ENCODE data around the gene DAD1.

Gene DAD1

GRCh38 chr14:22542360-22542759 is 46.7 kb downstream of the DAD1 start:
- no peak for DNase-seq (ENCODE audit: low read depth in 1 of 2, low spot score in 1 of 2)
- no peak for TF ChIP-seq JUND (IDR thresholded peaks at IDR 0.05; ENCODE audit: low read depth)
- in situ Hi-C loops (cut with HindIII; ENCODE audit: low pct_unique_long_range_greater_than_20kb, low sequenced_read_pairs) = no loop called here

- in situ Hi-C loops (cut with HindIII; ENCODE audit: low pct_unique_long_range_greater_than_20kb, low sequenced_read_pairs) = no loop called here
Observed at GRCh38 chr14:22541721-22542120, 47.3 kb downstream of the DAD1 start.

GRCh38 chr14:22540811-22541360 is 48.1 kb downstream of the DAD1 start:
- no peak for TF ChIP-seq JUND (IDR thresholded peaks at IDR 0.05; ENCODE audit: low read depth)
- in situ Hi-C loops (cut with HindIII; ENCODE audit: low pct_unique_long_range_greater_than_20kb, low sequenced_read_pairs) = no loop called here
- DNase-seq (ENCODE audit: low read depth in 1 of 2, low spot score in 1 of 2) = no peak

More at GRCh38 chr14:22541721-22542120, 47.3 kb downstream of the DAD1 start:
- TF ChIP-seq JUND (IDR thresholded peaks at IDR 0.05; ENCODE audit: low read depth) = no peak
- DNase-seq (ENCODE audit: low read depth in 1 of 2, low spot score in 1 of 2) = no peak

DNA sequence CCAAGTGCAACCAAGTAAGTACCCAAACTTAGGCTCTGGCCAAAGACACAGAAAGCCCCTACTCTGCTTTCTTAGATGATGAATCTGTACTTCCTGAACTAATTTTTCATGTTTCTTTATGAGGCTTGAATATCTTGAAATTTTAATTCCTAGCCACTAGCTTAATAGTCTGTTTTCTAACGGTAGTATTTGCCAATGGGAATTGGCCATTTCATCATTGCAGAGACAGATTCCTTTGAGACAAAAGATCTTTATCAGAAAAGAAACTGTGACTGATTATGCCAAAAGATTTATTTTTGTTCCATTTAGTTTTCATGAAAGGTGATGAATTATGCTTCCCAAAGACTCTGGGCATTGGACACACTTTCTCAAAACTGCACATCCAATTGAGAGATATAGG is 48.7 kb downstream of the DAD1 start:
- in situ Hi-C loops (cut with HindIII; ENCODE audit: low pct_unique_long_range_greater_than_20kb, low sequenced_read_pairs) = no loop called here
- TF ChIP-seq JUND (IDR thresholded peaks at IDR 0.05; ENCODE audit: low read depth) = no peak
- DNase-seq (ENCODE audit: low read depth in 1 of 2, low spot score in 1 of 2) = no peak

- in situ Hi-C loops (cut with HindIII; ENCODE audit: low pct_unique_long_range_greater_than_20kb, low sequenced_read_pairs) = no loop called here
- no peak for DNase-seq (ENCODE audit: low read depth in 1 of 2, low spot score in 1 of 2)
- no peak for TF ChIP-seq JUND (IDR thresholded peaks at IDR 0.05; ENCODE audit: low read depth)
Observed at GRCh38 chr14:22539831-22540230, 49.2 kb downstream of the DAD1 start.

DNA sequence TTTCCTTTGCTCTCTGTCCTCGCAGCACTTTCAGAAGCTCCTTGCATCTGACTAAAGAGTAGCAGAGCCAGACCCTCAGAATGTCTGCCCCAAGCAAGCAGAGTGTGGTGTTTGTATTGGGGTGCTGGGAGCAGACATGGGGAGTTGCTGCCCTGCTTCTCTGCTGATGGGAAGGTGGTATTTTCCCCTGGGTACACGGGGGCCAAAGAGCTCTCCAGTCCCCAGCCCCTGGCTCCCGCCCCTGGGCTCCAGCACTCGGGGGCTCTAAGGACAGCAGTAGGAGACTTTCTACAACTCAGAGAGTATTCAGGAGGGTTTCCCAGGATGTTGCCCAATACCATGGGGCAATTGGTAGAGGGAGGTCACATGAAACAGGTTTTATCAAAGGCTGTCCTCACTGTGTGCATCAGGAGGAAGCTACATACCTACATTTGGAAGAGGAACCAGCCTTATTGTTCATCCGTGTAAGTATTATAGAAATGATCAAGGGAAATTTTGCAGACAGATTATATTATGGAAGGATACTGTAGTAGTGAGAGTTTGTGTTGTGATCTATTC is 50.3 kb downstream of the DAD1 start:
- no peak for DNase-seq (ENCODE audit: low read depth in 1 of 2, low spot score in 1 of 2)
- no peak for TF ChIP-seq JUND (IDR thresholded peaks at IDR 0.05; ENCODE audit: low read depth)
- in situ Hi-C loops (cut with HindIII; ENCODE audit: low pct_unique_long_range_greater_than_20kb, low sequenced_read_pairs) = no loop called here

DNA sequence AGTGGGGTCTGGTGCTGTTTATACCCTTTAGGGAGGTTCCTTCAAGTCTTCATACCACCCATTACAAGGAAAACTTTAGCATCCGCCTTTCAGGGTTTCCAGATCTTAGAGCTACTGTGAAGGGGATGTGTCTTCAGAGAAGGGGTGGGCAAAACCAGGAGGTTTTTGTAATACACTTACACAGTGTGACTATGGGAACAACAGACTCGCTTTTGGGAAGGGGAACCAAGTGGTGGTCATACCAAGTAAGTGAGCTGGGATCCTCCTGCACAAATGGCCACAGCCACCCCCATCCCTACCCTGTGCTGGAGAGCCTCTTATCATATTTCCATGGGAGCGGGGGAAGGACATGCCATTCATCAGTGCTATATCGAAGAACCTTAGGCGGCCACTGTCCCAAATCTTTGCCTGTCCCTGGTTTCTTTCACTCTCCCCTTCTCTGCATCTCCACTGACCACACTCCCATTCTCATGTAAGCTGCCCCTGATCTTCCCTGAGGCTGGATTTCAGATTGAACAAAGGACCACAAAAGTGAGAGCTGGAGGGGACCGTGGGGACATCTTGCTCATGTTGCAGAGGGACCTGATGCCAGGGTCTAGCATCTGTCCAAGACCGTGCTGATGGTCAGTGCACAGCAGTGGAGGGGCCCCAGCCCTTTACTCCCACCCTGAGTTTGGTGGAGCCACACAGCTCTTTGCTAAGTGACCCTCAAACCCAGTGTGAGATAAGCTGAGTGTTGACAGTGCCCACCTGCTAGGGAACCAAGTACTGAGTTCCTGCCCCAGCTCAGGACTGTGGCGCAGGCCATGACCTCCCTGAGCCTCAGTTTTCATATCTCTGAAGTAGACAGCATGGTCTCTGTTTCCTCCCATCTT is 51.4 kb downstream of the DAD1 start:
- DNase-seq (ENCODE audit: low read depth in 1 of 2, low spot score in 1 of 2) = no peak
- in situ Hi-C loops (cut with HindIII; ENCODE audit: low pct_unique_long_range_greater_than_20kb, low sequenced_read_pairs) = no loop called here
- TF ChIP-seq JUND (IDR thresholded peaks at IDR 0.05; ENCODE audit: low read depth) = no peak

- no peak for TF ChIP-seq JUND (IDR thresholded peaks at IDR 0.05; ENCODE audit: low read depth)
- in situ Hi-C loops (cut with HindIII; ENCODE audit: low pct_unique_long_range_greater_than_20kb, low sequenced_read_pairs) = no loop called here
- no peak for DNase-seq (ENCODE audit: low read depth in 1 of 2, low spot score in 1 of 2)
Observed at GRCh38 chr14:22536853-22537338, 52.1 kb downstream of the DAD1 start.

DNA sequence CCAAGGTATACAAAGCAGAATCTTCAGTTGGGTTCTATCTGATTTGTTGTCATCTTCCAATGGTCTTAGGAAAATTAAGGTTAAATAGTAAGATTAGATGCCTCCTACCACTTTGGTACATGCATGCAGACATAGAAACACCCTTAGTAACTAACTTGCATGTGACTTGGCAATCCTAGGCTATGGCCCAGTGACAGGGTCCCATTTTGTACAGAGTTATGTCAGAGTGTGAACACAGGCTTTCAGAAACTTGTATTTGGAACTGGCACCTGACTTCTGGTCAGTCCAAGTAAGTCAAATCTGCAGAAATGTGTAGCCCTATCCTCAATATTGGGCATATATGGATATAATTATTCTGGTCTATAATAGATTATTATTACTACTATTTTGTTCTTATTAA is 53.1 kb downstream of the DAD1 start:
- in situ Hi-C loops (cut with HindIII; ENCODE audit: low pct_unique_long_range_greater_than_20kb, low sequenced_read_pairs) = no loop called here
- DNase-seq (ENCODE audit: low read depth in 1 of 2, low spot score in 1 of 2) = no peak
- TF ChIP-seq JUND (IDR thresholded peaks at IDR 0.05; ENCODE audit: low read depth) = no peak

- no peak for TF ChIP-seq JUND (IDR thresholded peaks at IDR 0.05; ENCODE audit: low read depth)
- DNase-seq (ENCODE audit: low read depth in 1 of 2, low spot score in 1 of 2) = no peak
- in situ Hi-C loops (cut with HindIII; ENCODE audit: low pct_unique_long_range_greater_than_20kb, low sequenced_read_pairs) = no loop called here
Observed at GRCh38 chr14:22535126-22535525, 53.9 kb downstream of the DAD1 start.

DNA sequence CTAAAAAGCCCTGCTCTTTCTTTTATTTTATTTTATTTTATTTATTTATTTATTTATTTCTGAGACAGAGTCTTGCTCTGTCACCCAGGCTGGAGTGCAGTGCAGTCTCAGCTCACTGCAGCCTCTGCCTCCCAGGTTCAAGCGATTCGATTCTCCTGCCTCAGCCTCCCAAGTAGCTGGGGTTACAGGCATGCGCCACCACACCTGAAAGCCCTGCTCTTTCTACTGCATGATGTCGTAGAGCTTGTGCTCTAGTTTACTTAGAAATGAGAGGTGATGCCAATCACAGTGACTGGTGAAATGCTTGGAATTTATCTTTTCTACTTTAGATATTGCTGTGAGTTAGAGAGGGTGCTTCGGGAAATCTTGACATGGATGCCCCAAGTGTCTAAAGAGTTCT is 54.5 kb downstream of the DAD1 start:
- no peak for DNase-seq (ENCODE audit: low read depth in 1 of 2, low spot score in 1 of 2)
- in situ Hi-C loops (cut with HindIII; ENCODE audit: low pct_unique_long_range_greater_than_20kb, low sequenced_read_pairs) = no loop called here
- TF ChIP-seq JUND (IDR thresholded peaks at IDR 0.05; ENCODE audit: low read depth) = no peak

DNA sequence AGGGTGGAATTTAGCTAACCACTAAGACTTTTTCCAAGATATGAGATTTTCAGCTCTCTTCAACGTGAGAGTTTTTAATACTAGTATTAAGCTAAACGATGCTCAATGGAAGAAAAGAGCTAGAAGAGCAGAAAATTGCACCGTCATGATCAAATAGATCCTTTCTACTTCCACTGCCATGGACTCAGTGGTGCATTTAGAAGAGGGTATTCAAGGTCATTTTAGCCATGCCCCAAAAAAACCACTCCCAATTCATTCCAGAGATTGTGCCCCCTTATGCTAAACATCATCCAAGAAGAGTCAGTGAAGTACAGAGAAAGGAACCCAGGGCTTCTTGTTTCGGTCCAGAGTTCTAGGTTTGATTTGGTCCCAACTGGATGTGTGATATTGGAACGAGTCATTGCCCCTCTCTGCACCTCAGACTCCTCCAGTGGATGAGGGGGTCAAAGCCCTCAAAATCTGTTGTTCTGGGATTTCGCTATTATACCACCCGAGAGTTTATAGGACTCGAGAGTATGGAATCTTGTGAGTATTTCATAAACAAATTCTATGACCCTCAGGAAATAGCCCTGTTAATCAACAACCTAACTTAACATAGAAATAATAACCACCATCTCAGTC is 55.2 kb downstream of the DAD1 start:
- in situ Hi-C loops (cut with HindIII; ENCODE audit: low pct_unique_long_range_greater_than_20kb, low sequenced_read_pairs) = no loop called here
- DNase-seq (ENCODE audit: low read depth in 1 of 2, low spot score in 1 of 2) = no peak
- TF ChIP-seq JUND (IDR thresholded peaks at IDR 0.05; ENCODE audit: low read depth) = no peak

Measured in T47D (cell line).